ENCODE data around the gene ACAD11.
A peak's percentile ranks its signal among the peaks of the same experiment; 100 is the strongest.

ACAD11 gene

GRCh38 chr3:132542577-132542976, 117.0 kb downstream of the ACAD11 start:
- DNase-seq (ENCODE audit: low read depth) = no peak
- TF ChIP-seq CTCF (conservative IDR thresholded peaks at IDR 0.05; ENCODE audit: low read depth, low read length) = no peak
- no peak overlapping the region for H3K4me3 ChIP-seq (ENCODE audit: low read length)

GRCh38 chr3:132539681-132540080, 119.9 kb downstream of the ACAD11 start:
- DNase-seq (ENCODE audit: low read depth) = no peak
- no peak overlapping the region for H3K4me3 ChIP-seq (ENCODE audit: low read length)
- no peak for TF ChIP-seq CTCF (conservative IDR thresholded peaks at IDR 0.05; ENCODE audit: low read depth, low read length)

GRCh38 chr3:132538072-132538471, 121.5 kb downstream of the ACAD11 start:
- H3K4me3 ChIP-seq (ENCODE audit: low read length) = no peak overlapping the region
- DNase-seq (ENCODE audit: low read depth) = no peak
- TF ChIP-seq CTCF (conservative IDR thresholded peaks at IDR 0.05; ENCODE audit: low read depth, low read length) = no peak

- DNase-seq (ENCODE audit: low read depth) = no peak
- no peak overlapping the region for H3K4me3 ChIP-seq (ENCODE audit: low read length)
- TF ChIP-seq CTCF (conservative IDR thresholded peaks at IDR 0.05; ENCODE audit: low read depth, low read length) = no peak
These were observed 122.3 kb downstream of the ACAD11 start for GRCh38 chr3:132537297-132537696.

- H3K4me3 ChIP-seq (ENCODE audit: low read length) = no peak overlapping the region
- peak; percentile 8 for TF ChIP-seq CTCF (conservative IDR thresholded peaks at IDR 0.05; ENCODE audit: low read depth, low read length)
- no peak for DNase-seq (ENCODE audit: low read depth)
These were observed 123.0 kb downstream of the ACAD11 start for GRCh38 chr3:132536442-132537153.

GRCh38 chr3:132535575-132536441, 123.8 kb downstream of the ACAD11 start:
- peak; percentile 48 for DNase-seq (ENCODE audit: low read depth)
- TF ChIP-seq CTCF (conservative IDR thresholded peaks at IDR 0.05; ENCODE audit: low read depth, low read length) = peak; percentile 52
- no peak overlapping the region for H3K4me3 ChIP-seq (ENCODE audit: low read length)

Measured in retinal pigment epithelial cell (primary cell).